NCI-H2171 treated with DMSO at 0.1 percent for 48 hours (cell line): ENCODE data around the gene RBMS3.
A peak's percentile ranks its signal among the peaks of the same experiment; 100 is the strongest.
"Not testable (repeated sequence)": the region's sequence is repeated elsewhere in the genome, so short reads cannot be mapped to it uniquely, and the experiment has no call there.

Experiments used
- DNase-seq: peaks from one replicate; lab custom pipeline; 2025; lab: John Stamatoyannopoulos, UW

RBMS3 gene

GRCh38 chr3:30026851-30027250, 746.0 kb downstream of the RBMS3 start:
- DNase-seq, result no peak

- no peak for DNase-seq
These were observed 753.5 kb downstream of the RBMS3 start for GRCh38 chr3:30034246-30034991.

GRCh38 chr3:30035935-30036567, 755.2 kb downstream of the RBMS3 start:
- no peak for DNase-seq

- DNase-seq, result no peak
These were observed 759.3 kb downstream of the RBMS3 start for GRCh38 chr3:30040126-30040525.

- DNase-seq, result not testable (repeated sequence)
These were observed 760.6 kb downstream of the RBMS3 start for GRCh38 chr3:30041481-30041880.

GRCh38 chr3:30042274-30042859, 761.5 kb downstream of the RBMS3 start:
- peak; percentile 46 for DNase-seq

- no peak for DNase-seq
These were observed 762.2 kb downstream of the RBMS3 start for GRCh38 chr3:30042916-30043555.

- DNase-seq, result no peak
These were observed 763.6 kb downstream of the RBMS3 start for GRCh38 chr3:30044515-30044914.

- no peak for DNase-seq
These were observed 767.6 kb downstream of the RBMS3 start for GRCh38 chr3:30048431-30048830.

- DNase-seq, result not testable (repeated sequence)
These were observed 769.2 kb downstream of the RBMS3 start for GRCh38 chr3:30050116-30050515.

- DNase-seq, result no peak
These were observed 778.4 kb downstream of the RBMS3 start for GRCh38 chr3:30059240-30059639.
